C1 segment of cervical spinal cord (tissue), 14 donors: ENCODE data around the gene IBA57.
"Not testable (repeated sequence)": the region's sequence is repeated elsewhere in the genome, so short reads cannot be mapped to it uniquely, and the experiment has no call there.

ENCODE experiments used
- DNase-seq, 14 donors: peaks; one replicate each; lab custom pipeline; 2025; lab: John Stamatoyannopoulos, UW

Gene IBA57

DNA sequence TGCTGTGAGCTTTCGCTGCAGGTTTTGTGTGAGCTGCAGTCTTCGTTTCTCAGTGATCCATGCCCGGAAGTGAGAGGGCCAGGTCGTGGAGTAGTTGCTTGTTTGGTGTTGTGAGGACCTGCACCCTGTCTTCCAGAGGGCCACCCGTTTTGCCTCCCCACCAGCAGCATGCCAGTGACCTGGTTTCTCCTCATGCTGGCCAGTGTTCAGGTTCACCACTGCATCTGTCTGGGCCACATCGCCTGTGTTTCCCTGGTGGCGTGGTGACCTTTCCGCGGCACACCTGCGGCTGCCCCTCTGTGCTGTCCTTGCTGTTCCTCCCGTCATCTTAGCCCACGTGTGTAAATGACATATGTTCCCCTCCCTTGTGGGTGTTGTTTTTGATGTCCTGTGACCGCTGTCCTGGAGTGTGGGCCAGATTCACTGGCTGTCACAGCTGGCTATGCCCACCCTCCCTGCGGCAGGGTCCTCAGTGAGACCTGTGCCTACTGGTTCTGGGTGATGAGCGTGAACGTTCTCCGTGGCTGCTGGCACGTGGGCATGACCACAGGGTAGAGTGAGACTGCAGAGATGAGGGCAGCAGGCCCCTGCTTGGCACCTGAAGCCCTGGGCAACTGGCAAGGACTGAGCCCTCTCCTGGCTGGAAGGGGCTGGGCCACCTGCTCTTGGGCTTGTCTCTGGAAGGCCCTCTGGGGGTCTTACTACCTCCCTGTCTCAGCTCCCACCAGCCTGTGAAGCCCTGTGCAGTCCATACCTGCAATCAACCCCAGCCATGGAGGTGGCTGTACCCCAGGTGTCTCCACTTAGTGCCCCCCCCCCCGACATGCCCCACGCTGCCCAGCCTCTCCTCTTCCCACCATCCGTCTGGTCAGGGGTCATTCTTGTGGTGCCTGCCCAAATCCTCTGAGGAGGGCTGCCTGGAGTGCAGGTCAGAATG, 7.3 kb downstream of the IBA57 start:
- DNase-seq, result no peak

GRCh38 chr1:228173528-228174481, 8.2 kb downstream of the IBA57 start:
- not testable (repeated sequence) for DNase-seq

GRCh38 chr1:228174482-228175315, 9.1 kb downstream of the IBA57 start:
- DNase-seq, result no peak

DNA sequence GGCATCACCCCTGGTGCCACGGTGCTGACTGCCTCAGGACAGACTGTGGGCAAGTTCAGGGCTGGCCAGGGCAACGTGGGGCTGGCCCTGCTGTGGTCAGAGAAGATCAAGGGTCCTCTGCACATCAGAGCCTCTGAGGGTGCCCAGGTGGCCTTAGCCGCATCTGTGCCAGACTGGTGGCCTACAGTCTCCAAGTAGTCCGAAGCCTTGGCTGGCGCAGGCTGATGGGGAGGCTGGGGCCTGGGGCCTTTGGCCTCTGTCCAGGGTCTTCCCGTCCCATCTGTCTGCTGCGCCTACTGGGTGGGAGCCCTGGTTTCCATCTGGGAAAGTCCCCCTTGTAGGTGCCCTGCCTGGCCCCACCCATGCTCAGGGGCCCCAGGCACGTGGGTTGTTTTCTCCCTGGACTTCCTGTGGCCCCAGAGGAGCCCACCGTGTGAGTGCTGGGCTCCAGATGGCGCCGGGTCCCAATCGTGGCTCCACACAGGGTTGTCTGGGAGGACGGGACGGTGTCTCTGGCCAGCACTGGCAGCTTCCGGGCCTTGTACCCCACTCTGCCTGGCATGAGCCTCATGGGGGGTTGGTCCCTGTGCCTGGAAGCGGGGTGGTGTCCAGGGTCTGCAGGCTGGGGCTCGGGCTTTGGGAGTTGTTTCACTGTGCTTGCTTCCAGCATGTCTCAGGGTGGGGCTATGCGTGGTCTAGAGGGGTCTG, 9.9 kb downstream of the IBA57 start:
- DNase-seq, result no peak

- DNase-seq, result no peak
Measured at GRCh38 chr1:228176024-228176395, 10.4 kb downstream of the IBA57 start.

GRCh38 chr1:228176461-228177182, 11.0 kb downstream of the IBA57 start:
- DNase-seq, result no peak

DNA sequence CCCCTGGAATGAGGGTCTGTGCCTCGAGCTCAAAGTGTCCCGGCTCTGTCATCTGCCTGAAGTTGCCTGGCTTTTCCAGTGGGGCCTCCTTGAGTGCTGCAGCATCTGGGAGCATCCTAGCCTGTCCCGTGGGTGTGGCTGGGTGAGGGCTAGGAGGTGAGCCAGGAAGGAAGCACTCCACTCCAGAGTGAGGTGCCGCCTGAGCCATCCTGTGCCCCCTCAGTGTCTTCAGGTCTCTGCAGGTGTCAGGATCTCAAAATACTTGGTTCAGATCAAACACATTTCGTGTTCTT, 11.5 kb downstream of the IBA57 start:
- no peak for DNase-seq

DNA sequence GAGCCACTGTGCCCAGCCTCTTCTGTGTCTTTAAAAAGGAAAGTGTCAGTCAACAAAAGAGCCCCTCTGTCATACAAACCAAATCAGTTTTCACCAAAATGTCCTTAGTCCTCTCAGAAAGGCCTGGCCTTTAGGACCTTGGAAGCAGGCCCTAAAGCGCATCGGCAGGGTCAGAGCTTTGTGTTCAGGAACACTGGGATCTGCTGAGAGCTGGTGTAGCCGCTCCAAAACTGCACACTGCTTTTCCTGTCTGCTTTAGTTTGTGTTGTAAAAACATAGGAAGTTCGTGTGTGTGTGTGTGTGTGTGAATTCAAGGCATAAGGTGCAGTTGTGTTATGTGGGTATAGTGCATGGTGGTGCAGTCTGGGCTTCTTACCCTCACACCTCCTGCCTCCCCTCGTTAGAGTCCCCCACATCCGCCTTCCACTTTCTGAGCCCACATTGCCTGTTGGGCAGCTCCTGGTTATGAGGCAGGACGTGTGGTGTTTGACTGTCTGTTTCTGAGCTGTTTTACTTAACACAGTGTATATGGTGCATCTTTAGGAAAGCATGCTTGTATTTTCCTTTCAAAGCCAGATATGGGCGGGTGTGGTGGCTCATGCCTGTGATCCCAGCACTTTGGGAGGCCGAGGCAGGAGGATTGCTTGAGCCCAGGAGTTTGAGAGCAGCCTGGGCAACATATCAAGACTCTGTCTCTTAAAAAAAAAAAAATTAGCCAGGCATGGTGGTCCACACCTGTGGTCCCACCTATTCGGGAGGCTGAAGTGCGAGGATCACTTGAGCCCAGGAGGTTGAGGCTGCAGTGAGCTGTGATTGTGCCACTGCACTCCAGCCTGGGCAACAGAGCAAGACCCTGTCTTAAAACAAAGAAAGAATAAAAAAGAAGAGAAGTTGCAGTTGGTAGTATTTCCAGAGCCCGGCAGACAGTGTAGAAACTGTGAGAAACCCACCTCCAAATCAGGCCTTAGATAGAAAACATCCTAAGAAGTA, 12.4 kb downstream of the IBA57 start:
- no peak for DNase-seq

GRCh38 chr1:228178737-228179684, 13.4 kb downstream of the IBA57 start:
- no peak for DNase-seq

DNA sequence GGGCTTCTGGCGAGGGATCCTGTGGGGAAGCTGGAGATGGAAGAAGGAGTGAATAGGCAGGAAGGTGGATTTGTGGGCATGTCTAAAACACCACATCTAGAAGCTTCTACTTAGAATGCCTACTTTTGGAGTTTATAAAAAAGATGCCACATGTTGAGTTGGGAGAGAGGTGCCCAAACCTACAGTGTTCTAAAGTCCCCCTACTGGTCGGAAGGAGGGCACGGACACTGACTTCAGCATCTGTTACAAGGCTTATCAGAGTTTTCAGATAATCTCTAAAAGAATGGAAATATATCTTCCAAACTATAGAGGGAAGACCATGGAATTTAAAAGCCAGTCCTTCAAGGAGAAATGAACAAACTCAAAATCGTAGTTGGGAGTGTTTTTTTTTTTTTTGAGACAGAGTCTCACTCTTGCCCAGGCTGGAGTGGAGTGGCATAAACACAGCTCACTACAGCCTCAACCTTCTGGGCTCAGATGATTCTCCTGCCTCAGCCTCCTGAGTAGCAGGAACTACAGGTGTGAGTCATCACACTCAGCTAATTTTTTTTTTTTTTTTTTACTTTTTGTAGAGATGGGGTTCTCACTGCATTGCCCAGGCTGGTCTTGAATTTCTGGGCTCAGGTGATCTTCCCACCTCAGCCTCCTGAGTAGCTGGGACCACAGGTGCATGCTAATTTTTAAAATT, 14.8 kb downstream of the IBA57 start:
- no peak for DNase-seq

DNA sequence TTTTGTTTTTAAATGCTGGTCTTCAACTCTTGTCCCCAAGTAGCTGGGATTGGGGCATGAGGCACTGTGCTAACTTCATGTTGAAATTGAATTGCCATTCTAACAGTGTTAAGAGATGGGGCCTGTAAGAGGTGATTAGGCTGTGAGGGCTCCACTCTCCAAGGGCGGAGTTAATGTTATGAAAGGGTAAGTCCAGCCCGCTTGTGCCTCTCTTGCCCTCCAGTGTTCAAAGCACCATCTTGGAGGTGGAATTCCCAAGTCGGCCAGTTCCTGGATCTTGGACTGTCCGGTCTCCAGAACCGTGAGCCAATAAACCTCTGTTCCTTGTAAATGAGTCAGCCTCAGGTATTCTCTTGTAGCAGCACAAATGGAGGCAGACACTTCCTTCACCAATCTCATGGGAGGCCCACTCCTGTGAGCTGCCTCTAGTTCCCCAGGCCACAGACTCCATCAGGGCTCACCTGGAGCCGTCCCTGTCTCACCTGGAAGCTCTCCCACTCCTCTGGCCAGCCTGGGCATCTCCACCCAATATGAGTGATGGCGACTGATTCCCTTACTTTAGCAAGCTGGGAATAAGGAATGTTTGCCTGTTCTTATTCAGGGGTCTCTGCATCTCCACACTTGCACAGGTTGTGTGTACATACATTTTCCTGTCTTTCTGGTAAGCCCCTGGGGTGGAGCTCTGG, 15.5 kb downstream of the IBA57 start:
- DNase-seq, result no peak

DNA sequence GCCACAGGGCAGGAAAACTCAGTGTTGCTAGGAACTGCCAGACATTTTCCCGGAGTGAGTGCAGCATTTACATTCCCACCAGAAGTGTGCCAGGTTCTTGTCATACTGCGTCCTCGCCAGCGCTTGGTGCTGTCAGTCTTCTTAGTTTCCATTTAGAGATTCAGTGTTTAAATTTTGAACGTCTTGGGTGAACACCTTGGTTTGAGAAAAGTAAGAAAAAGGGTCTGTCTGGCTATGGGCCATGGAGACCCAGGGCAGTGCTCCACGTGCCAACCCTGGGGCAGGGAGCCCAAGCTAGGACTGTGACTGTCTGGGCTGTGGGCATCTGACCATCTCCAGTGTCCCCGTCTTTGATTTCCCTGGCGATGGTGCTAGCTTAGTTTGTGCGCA, 16.0 kb downstream of the IBA57 start:
- no peak for DNase-seq

DNA sequence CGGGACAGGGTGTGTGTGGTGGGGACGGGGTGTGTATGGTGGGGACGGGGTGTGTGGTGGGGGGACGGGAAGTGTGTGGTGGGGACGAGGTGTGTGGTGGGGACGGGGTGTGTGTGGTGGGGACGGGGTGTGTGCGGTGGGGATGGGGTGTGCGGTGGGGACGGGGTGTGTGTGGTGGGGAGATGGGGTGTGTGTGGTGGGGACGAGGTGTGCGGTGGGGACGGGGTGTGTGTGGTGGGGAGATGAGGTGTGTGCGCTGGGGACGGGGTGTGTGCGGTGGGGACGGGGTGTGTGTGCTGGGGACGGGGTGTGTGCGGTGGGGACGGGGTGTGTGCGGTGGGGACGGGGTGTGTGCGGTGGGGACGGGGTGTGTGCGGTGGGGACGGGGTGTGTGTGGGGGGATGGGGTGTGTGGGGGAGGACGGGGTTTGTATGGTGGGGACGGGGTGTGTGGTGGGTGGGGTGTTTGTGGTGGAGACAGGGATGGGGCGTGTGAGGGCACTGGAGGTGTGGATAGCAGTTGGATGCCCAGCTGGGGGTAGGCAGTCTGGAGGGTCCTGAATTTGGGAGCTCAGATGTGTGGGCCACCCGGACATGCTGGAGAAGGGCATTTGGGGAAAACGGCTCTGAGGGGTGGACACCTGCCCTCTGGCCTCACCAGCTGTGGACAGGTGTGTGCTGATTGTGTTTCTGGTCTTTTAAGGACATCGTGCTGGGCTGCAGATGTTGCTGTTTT, 16.9 kb downstream of the IBA57 start:
- no peak for DNase-seq

DNA sequence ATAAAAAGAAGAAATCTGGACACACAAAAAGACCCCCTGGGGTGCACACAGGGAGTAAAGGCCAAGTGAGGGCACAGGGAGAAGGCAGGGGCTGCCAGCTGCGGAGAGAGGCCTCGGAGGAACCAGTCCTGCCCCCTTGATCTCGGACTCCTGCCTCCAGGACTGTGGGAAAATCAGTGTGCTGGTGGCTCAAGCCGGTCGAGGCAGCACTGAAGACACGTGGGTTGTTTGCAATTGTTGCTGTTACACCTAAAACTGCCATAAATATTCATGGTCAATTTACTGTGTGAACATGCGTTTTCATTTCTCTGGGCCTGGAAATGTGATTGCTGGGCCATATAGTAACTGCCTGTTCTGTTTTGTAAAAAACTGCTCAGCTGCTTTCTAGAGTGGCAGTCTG, 18.5 kb downstream of the IBA57 start:
- DNase-seq, result no peak

- DNase-seq, result peak in 1 of 14 donors; percentile 67
Measured at GRCh38 chr1:228185641-228185965, 20.0 kb downstream of the IBA57 start.

GRCh38 chr1:228188249-228188648, 22.6 kb downstream of the IBA57 start:
- not testable (repeated sequence) for DNase-seq
